Calu3 (cell line): ENCODE data around the gene SULT1A1. TPM values are rescaled to one million over a fixed set of nuclear protein-coding genes. Genes with fewer than 3 reads are reported as not detected.

Source experiments
- BruUV-seq: library from RNA; stranded (reverse); fragments of 400-500 nt; replicated peaks from 2 replicates; lab custom pipeline; 2021; lab: Mats Ljungman, UMichigan
- CTCF ChIA-PET: fragments of 300-600 bp; sonication (Branson Sonifier 250); formaldehyde crosslinking; loops from one replicate; lab custom pipeline; 2022; ENCODE audit warnings: antibody characterized with exemption; lab: Charles Lee
- DNase-seq: peaks from one replicate; pipeline ENCODE4 v3.0.0; 2022
- H3K27ac Mint-ChIP-seq: one replicate; pipeline ENCODE4 v1.8.0; 2022; ENCODE audit warnings: mixed read lengths; ENCODE audit not compliant: unreplicated experiment
- H3K27me3 Mint-ChIP-seq: one replicate; pipeline ENCODE4 v1.8.0; 2022; ENCODE audit warnings: mixed read lengths; ENCODE audit not compliant: unreplicated experiment
- H3K36me3 Mint-ChIP-seq: one replicate; pipeline ENCODE4 v1.8.0; 2022; ENCODE audit warnings: mild to moderate bottlenecking, moderate library complexity, mixed read lengths; ENCODE audit not compliant: insufficient read depth, unreplicated experiment
- H3K4me1 Mint-ChIP-seq: one replicate; pipeline ENCODE4 v1.8.0; 2022; ENCODE audit warnings: mild to moderate bottlenecking, low read depth, mixed read lengths; ENCODE audit not compliant: unreplicated experiment
- H3K4me3 Mint-ChIP-seq: one replicate; pipeline ENCODE4 v1.8.0; 2022; ENCODE audit warnings: mild to moderate bottlenecking, low read depth, moderate library complexity, mixed read lengths; ENCODE audit not compliant: unreplicated experiment
- H3K9me3 Mint-ChIP-seq: one replicate; pipeline ENCODE4 v1.8.0; 2022; ENCODE audit warnings: low read depth, mixed read lengths; ENCODE audit not compliant: unreplicated experiment
- CTCF ChIP-seq: fragments of 200-600 bp; IDR thresholded peaks from one replicate; pipeline ENCODE4 v1.8.0; 2022; ENCODE audit warnings: antibody characterized with exemption; ENCODE audit not compliant: unreplicated experiment
- intact Hi-C: fragments of 100-400 bp; cut with micrococcal nuclease; formaldehyde crosslinking; loops from one replicate; pipeline ENCODE4 v1.10.0; 2022; ENCODE audit not compliant: unreplicated experiment
- total RNA-seq: library from RNA; stranded (reverse); gene quantifications from 2 replicates; pipeline ENCODE4 v1.2.3, GENCODE V29; 2022

SULT1A1 gene
- total RNA-seq, 1 experiment from 2014 or later: 14.0 TPM

GRCh38 chr16:28561557-28562187, 48.2 kb downstream of the SULT1A1 start:
- peaks cover 17% of the 10 kb centered on the region for H3K36me3 Mint-ChIP-seq
- H3K9me3 Mint-ChIP-seq: peaks cover 3% of the 10 kb centered on the region
- BruUV-seq: no TSS peak
- no peaks in the 10 kb centered on the region for H3K4me1 Mint-ChIP-seq
- TF ChIP-seq CTCF: no peak
- no peaks in the 10 kb centered on the region for H3K27me3 Mint-ChIP-seq
- CTCF ChIA-PET: no interaction called here
- no peak overlapping the region for H3K27ac Mint-ChIP-seq
- no peak overlapping the region for H3K4me3 Mint-ChIP-seq
- intact Hi-C loops: no loop called here
- no peak for DNase-seq

GRCh38 chr16:28558456-28558855, 51.4 kb downstream of the SULT1A1 start:
- intact Hi-C loops: no loop called here
- BruUV-seq: no TSS peak

GRCh38 chr16:28556914-28557320, 52.9 kb downstream of the SULT1A1 start:
- Mint-ChIP-seq H3K4me1 (peaks cover 11% of the 10 kb centered on the region), H3K27ac (no peak overlapping the region), H3K9me3 (no peaks in the 10 kb centered on the region), H3K36me3 (peaks cover 41% of the 10 kb centered on the region), H3K27me3 (no peaks in the 10 kb centered on the region), H3K4me3 (no peak overlapping the region)
- CTCF ChIA-PET: interaction anchor here (0.6 kb wide), 1 partner anchor 11 kb away, joined by 3 read pairs; no protein-coding TSS in a partner anchor
- BruUV-seq: no TSS peak
- intact Hi-C loops: no loop called here
- no peak for TF ChIP-seq CTCF
- DNase-seq: no peak

More at GRCh38 chr16:28558456-28558855, 51.4 kb downstream of the SULT1A1 start:
- CTCF ChIA-PET: interaction anchor here (0.7 kb wide), 1 partner anchor 57 kb away, joined by 4 read pairs; no protein-coding TSS in a partner anchor
- Mint-ChIP-seq H3K27ac (no peak overlapping the region), H3K36me3 (peaks cover 39% of the 10 kb centered on the region), H3K27me3 (no peaks in the 10 kb centered on the region), H3K4me3 (no peak overlapping the region), H3K9me3 (no peaks in the 10 kb centered on the region), H3K4me1 (peaks cover 11% of the 10 kb centered on the region)
- DNase-seq: no peak
- TF ChIP-seq CTCF: no peak

GRCh38 chr16:28555561-28555960, 54.3 kb downstream of the SULT1A1 start:
- Mint-ChIP-seq H3K27ac (no peak overlapping the region), H3K36me3 (peaks cover 41% of the 10 kb centered on the region), H3K4me3 (no peak overlapping the region), H3K4me1 (peaks cover 11% of the 10 kb centered on the region), H3K9me3 (no peaks in the 10 kb centered on the region), H3K27me3 (no peaks in the 10 kb centered on the region)
- BruUV-seq: no TSS peak
- intact Hi-C loops: no loop called here
- DNase-seq: no peak
- CTCF ChIA-PET: interaction anchor here (0.6 kb wide), 1 partner anchor 41 kb away, joined by 4 read pairs; the partner anchor contains the start of gene SULT1A2
- no peak for TF ChIP-seq CTCF

Other genes starting within 250 kb of the SULT1A1 start
- 2.5 and 2.6 TPM in 2 replicates for gene NPIPB6, start 246.5 kb downstream of the SULT1A1 start, total RNA-seq
- 146 and 151 TPM in 2 replicates for gene EIF3CL, start 206.2 kb downstream of the SULT1A1 start, total RNA-seq
- gene NPIPB7, start 137.7 kb downstream of the SULT1A1 start, total RNA-seq: not detected in 2 replicates
- 31.8 and 33.5 TPM in 2 replicates for gene CLN3, start 118.0 kb downstream of the SULT1A1 start, total RNA-seq
- gene APOBR, start 115.4 kb downstream of the SULT1A1 start, total RNA-seq: 0.14 TPM in 1 of 2 replicates, not detected in the other
- not detected in 2 replicates for gene IL27, start 103.2 kb downstream of the SULT1A1 start, total RNA-seq
- 0.27 and 0.73 TPM in 2 replicates for gene NUPR1, start 71.1 kb downstream of the SULT1A1 start, total RNA-seq
- 27.9 and 31.0 TPM in 2 replicates for gene SGF29, start 56.1 kb downstream of the SULT1A1 start, total RNA-seq
- 1.9 and 2.5 TPM in 2 replicates for gene SULT1A2, start 13.0 kb downstream of the SULT1A1 start, total RNA-seq
- 1.2 and 1.8 TPM in 2 replicates for gene NPIPB8, start 28.0 kb upstream of the SULT1A1 start, total RNA-seq
- 1,403 and 1,537 TPM in 2 replicates for gene EIF3C, start 101.4 kb upstream of the SULT1A1 start, total RNA-seq
- gene NPIPB9, start 141.7 kb upstream of the SULT1A1 start, total RNA-seq: 5.2 and 7.0 TPM in 2 replicates
- gene ATXN2L, start 213.0 kb upstream of the SULT1A1 start, total RNA-seq: 276 and 286 TPM in 2 replicates
- 273 and 286 TPM in 2 replicates for gene TUFM, start 236.3 kb upstream of the SULT1A1 start, total RNA-seq